Parathyroid adenoma (tissue), 2 donors: ENCODE data around the gene SH3GL1.
A peak's percentile ranks its signal among the peaks of the same experiment; 100 is the strongest.

Source experiments
- H2AFZ ChIP-seq: fragments of 300-600 bp; sonication (generic); one replicate; pipeline ENCODE4 v1.7.0; 2017; ENCODE audit warnings: antibody characterized with exemption, mild to moderate bottlenecking
- H3K27ac ChIP-seq: fragments of 300-600 bp; sonication (generic); one replicate; pipeline ENCODE4 v1.7.0; 2017
- H3K27me3 ChIP-seq: fragments of 300-600 bp; sonication (generic); one replicate; pipeline ENCODE4 v1.7.0; 2017; ENCODE audit warnings: low read length; ENCODE audit not compliant: control insufficient read depth, insufficient read depth
- H3K36me3 ChIP-seq: fragments of 300-600 bp; sonication (generic); one replicate; pipeline ENCODE4 v1.7.0; 2017; ENCODE audit warnings: low read length; ENCODE audit not compliant: control insufficient read depth, insufficient read depth
- H3K4me1 ChIP-seq: fragments of 300-600 bp; sonication (generic); one replicate; pipeline ENCODE4 v1.7.0; 2017; ENCODE audit warnings: control low read depth
- H3K4me2 ChIP-seq: fragments of 300-600 bp; sonication (generic); one replicate; pipeline ENCODE4 v1.7.0; 2017; ENCODE audit warnings: low read length
- H3K4me3 ChIP-seq: fragments of 300-600 bp; sonication (generic); one replicate; pipeline ENCODE4 v1.7.0; 2017; ENCODE audit warnings: low read depth, low read length
- H3K79me2 ChIP-seq: fragments of 300-600 bp; sonication (generic); one replicate; pipeline ENCODE4 v1.7.0; 2017; ENCODE audit warnings: control low read depth
- H3K9ac ChIP-seq: fragments of 300-600 bp; sonication (generic); one replicate; pipeline ENCODE4 v1.7.0; 2017; ENCODE audit warnings: mild to moderate bottlenecking
- H3K9me3 ChIP-seq: fragments of 300-600 bp; sonication (generic); one replicate; pipeline ENCODE4 v1.7.0; 2017; ENCODE audit warnings: low read length; ENCODE audit not compliant: control insufficient read depth
- TF ChIP-seq, protein P1 (sequence below): fragments of 300-600 bp; sonication (generic); IDR thresholded peaks from one replicate; pipeline ENCODE4 v1.7.0; 2017; ENCODE audit warnings: antibody characterized with exemption, mild to moderate bottlenecking
- donor health status: primary hyperparathyroidism.

The SH3GL1 gene

DNA sequence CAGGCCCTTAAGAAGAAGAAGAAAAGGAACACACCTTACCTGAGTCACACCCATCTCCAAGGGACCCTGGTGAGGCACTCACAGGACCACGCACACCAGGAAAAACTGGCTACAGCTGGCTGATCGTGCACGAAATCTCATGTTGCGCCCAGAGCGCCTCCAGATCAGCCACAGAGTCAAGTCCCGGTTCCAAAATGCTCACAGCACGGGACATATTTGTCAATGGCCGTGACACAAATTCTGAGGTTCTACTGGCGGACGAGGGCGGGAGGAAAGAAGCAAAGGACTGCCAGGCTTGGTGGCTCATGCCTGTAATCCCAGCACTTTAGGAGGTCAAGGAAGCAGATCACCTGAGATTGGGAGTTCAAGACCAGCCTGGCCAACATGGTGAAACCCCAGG lies 21.5 kb downstream of the SH3GL1 start:
- Histone ChIP-seq H3K4me2 (no peak overlapping the region), H3K27ac (peak overlapping the region; percentile 63), H3K27me3 (no peaks in the 10 kb centered on the region), H3K79me2 (peaks cover 11% of the 10 kb centered on the region), H3K9me3 (no peaks in the 10 kb centered on the region), H3K4me3 (no peak overlapping the region), H3K9ac (no peak overlapping the region), H2AFZ (no peak overlapping the region), H3K36me3 (no peaks in the 10 kb centered on the region), H3K4me1 (peaks cover 62% of the 10 kb centered on the region)
- TF ChIP-seq, protein P1, sequence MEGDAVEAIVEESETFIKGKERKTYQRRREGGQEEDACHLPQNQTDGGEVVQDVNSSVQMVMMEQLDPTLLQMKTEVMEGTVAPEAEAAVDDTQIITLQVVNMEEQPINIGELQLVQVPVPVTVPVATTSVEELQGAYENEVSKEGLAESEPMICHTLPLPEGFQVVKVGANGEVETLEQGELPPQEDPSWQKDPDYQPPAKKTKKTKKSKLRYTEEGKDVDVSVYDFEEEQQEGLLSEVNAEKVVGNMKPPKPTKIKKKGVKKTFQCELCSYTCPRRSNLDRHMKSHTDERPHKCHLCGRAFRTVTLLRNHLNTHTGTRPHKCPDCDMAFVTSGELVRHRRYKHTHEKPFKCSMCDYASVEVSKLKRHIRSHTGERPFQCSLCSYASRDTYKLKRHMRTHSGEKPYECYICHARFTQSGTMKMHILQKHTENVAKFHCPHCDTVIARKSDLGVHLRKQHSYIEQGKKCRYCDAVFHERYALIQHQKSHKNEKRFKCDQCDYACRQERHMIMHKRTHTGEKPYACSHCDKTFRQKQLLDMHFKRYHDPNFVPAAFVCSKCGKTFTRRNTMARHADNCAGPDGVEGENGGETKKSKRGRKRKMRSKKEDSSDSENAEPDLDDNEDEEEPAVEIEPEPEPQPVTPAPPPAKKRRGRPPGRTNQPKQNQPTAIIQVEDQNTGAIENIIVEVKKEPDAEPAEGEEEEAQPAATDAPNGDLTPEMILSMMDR = no peak

- no peaks in the 10 kb centered on the region for H3K9me3 ChIP-seq
- H3K79me2 ChIP-seq = peaks cover 6% of the 10 kb centered on the region
- H3K4me3 ChIP-seq = no peak overlapping the region
- H3K4me1 ChIP-seq = peaks cover 79% of the 10 kb centered on the region
- no peak overlapping the region for H3K9ac ChIP-seq
- no peak overlapping the region for H3K4me2 ChIP-seq
- no peaks in the 10 kb centered on the region for H3K27me3 ChIP-seq
- H3K36me3 ChIP-seq = no peaks in the 10 kb centered on the region
- H3K27ac ChIP-seq = peak overlapping the region; percentile 99
- no peak overlapping the region for H2AFZ ChIP-seq
- TF ChIP-seq, protein P1 = no peak
Measured at GRCh38 chr19:4376991-4377781, 23.2 kb downstream of the SH3GL1 start.

GRCh38 chr19:4376671-4376990 lies 23.7 kb downstream of the SH3GL1 start:
- Histone ChIP-seq H3K9me3 (no peaks in the 10 kb centered on the region), H3K36me3 (no peaks in the 10 kb centered on the region), H3K27me3 (no peaks in the 10 kb centered on the region), H2AFZ (no peak overlapping the region), H3K4me2 (no peak overlapping the region), H3K4me3 (no peak overlapping the region), H3K79me2 (peaks cover 11% of the 10 kb centered on the region), H3K27ac (peak overlapping the region; percentile 99), H3K4me1 (peaks cover 84% of the 10 kb centered on the region), H3K9ac (no peak overlapping the region)
- TF ChIP-seq, protein P1 = no peak

DNA sequence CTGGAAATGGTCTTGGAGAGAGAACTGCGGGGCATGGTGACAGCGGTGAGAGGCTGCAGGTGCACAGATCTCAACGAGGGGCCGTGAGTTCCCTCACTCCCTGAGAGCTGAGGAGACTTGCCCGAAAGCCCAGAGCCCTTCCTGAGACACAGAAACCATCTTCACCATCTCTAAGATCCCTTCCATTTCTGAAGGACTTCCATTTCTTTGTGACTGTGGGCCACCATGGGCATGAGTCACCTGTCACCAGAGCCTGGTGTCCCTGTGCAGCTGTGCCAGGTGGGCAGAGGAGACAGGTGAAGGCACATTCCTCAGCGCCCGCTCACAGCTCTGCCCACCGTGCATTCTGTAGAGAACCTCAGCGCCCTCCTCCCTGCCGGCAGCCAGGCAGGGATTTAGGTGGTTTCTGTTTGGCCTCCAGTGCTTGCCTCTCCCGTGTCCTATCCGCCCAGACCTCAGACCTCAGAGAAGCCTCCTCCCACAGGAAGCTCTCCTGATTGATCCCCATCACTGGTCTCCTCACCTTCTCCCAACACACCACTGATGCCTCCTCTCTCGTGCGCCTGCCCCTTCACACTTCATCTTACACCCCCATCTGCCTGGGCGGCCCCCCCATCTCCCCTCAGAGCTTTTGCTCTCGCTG lies 24.2 kb downstream of the SH3GL1 start:
- Histone ChIP-seq H3K9me3 (no peaks in the 10 kb centered on the region), H3K4me2 (no peak overlapping the region), H3K4me1 (peaks cover 89% of the 10 kb centered on the region), H3K79me2 (peaks cover 11% of the 10 kb centered on the region), H3K4me3 (no peak overlapping the region), H3K36me3 (no peaks in the 10 kb centered on the region), H2AFZ (no peak overlapping the region), H3K9ac (no peak overlapping the region), H3K27ac (peak overlapping the region; percentile 99), H3K27me3 (no peaks in the 10 kb centered on the region)
- TF ChIP-seq, protein P1 = no peak
